ENCODE results near the gene PRICKLE2.

GRCh38 chr3:64237083-64237482, 11.8 kb upstream of the PRICKLE2 start:
- TF ChIP-seq ETV6 (CRISPR knock-in tag; IDR thresholded peaks at IDR 0.05) (no peak), NFE2L1 (CRISPR knock-in tag; IDR thresholded peaks at IDR 0.05) (no peak), TEAD4 (CRISPR knock-in tag; IDR thresholded peaks at IDR 0.05) (no peak), MAX (CRISPR knock-in tag; IDR thresholded peaks at IDR 0.05) (no peak), CREB1 (CRISPR knock-in tag; IDR thresholded peaks at IDR 0.05) (no peak), GTF2I (CRISPR knock-in tag; conservative IDR thresholded peaks at IDR 0.05) (no peak), FOXP4 (CRISPR knock-in tag; IDR thresholded peaks at IDR 0.05) (no peak), CTCF (IDR thresholded peaks at IDR 0.05) (no peak), NR1H2 (CRISPR knock-in tag; IDR thresholded peaks at IDR 0.05) (no peak)
- TF ChIP-seq, protein P1, sequence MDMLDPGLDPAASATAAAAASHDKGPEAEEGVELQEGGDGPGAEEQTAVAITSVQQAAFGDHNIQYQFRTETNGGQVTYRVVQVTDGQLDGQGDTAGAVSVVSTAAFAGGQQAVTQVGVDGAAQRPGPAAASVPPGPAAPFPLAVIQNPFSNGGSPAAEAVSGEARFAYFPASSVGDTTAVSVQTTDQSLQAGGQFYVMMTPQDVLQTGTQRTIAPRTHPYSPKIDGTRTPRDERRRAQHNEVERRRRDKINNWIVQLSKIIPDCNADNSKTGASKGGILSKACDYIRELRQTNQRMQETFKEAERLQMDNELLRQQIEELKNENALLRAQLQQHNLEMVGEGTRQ (CRISPR knock-in tag; IDR thresholded peaks at IDR 0.05) = no peak
- TF ChIP-seq, protein P2, sequence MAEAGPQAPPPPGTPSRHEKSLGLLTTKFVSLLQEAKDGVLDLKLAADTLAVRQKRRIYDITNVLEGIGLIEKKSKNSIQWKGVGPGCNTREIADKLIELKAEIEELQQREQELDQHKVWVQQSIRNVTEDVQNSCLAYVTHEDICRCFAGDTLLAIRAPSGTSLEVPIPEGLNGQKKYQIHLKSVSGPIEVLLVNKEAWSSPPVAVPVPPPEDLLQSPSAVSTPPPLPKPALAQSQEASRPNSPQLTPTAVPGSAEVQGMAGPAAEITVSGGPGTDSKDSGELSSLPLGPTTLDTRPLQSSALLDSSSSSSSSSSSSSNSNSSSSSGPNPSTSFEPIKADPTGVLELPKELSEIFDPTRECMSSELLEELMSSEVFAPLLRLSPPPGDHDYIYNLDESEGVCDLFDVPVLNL (CRISPR knock-in tag; IDR thresholded peaks at IDR 0.05; ENCODE audit: borderline replicate concordance, low read depth) = no peak
